ENCODE data around the gene CCDC68.
"Not testable (repeated sequence)": the region's sequence is repeated elsewhere in the genome, so short reads cannot be mapped to it uniquely, and the experiment has no call there.

The CCDC68 gene

DNA sequence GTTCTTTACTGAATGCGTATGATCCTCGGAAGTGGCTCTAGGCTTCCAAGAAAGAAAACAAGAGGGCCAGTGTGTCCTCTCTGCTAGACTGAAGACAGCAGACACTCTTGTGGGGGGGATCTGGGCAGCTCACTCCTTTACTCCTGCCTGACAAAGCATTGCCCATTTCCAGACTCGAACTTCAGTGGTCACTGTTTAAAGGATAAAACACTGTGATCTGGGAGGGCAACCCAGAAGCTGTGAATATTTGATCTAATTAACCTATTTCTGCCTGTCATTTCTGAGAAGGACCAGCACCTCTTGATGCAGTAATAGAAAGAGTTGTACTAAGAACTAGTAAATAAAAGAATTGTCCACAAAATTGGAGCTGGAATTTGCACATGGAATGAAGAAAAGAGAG lies 24.5 kb upstream of the CCDC68 start:
- H3K9me3 ChIP-seq: no peaks in the 10 kb centered on the region
- H3K4me1 ChIP-seq (ENCODE audit: control insufficient read depth in 1 of 2, insufficient read depth in 1 of 2, low read depth in 1 of 2, low read length in 1 of 2): no peaks in the 10 kb centered on the region
- no peaks in the 10 kb centered on the region for H3K27me3 ChIP-seq
- H3K27ac ChIP-seq: no peak overlapping the region
- TF ChIP-seq CTCF (IDR thresholded peaks at IDR 0.05): no peak
- H3K4me3 ChIP-seq (ENCODE audit: low read depth in 1 of 2, low read length in 1 of 2): no peak overlapping the region
- H3K36me3 ChIP-seq: no peaks in the 10 kb centered on the region

- H3K36me3 ChIP-seq: no peaks in the 10 kb centered on the region
- H3K27me3 ChIP-seq: no peaks in the 10 kb centered on the region
- no peak overlapping the region for H3K4me3 ChIP-seq (ENCODE audit: low read depth in 1 of 2, low read length in 1 of 2)
- TF ChIP-seq CTCF (IDR thresholded peaks at IDR 0.05): no peak
- no peak overlapping the region for H3K27ac ChIP-seq
- no peaks in the 10 kb centered on the region for H3K4me1 ChIP-seq (ENCODE audit: control insufficient read depth in 1 of 2, insufficient read depth in 1 of 2, low read depth in 1 of 2, low read length in 1 of 2)
- no peaks in the 10 kb centered on the region for H3K9me3 ChIP-seq
Observed at GRCh38 chr18:54983041-54983686, 23.9 kb upstream of the CCDC68 start.

DNA sequence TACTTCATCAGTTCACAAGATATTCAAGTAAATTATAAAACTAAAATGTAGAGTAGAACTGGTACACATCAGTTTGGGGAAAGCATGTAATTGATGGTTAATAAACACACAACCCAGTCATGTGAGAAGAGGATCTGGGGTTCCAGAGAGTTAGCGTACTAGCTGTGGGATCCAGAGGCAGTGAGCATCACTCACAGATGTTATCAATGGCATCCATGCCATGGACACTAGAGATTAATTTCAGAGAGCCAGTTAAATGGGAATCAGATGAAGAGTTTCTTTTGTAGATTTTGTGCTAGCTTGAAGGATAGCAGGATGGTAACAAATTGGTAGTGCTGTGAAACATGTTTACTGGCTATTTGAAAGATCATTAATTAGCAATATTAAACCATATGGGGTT lies 21.8 kb upstream of the CCDC68 start:
- no peak overlapping the region for H3K27ac ChIP-seq
- no peaks in the 10 kb centered on the region for H3K4me1 ChIP-seq (ENCODE audit: control insufficient read depth in 1 of 2, insufficient read depth in 1 of 2, low read depth in 1 of 2, low read length in 1 of 2)
- no peaks in the 10 kb centered on the region for H3K9me3 ChIP-seq
- TF ChIP-seq CTCF (IDR thresholded peaks at IDR 0.05): no peak
- H3K4me3 ChIP-seq (ENCODE audit: low read depth in 1 of 2, low read length in 1 of 2): no peak overlapping the region
- no peaks in the 10 kb centered on the region for H3K36me3 ChIP-seq
- no peaks in the 10 kb centered on the region for H3K27me3 ChIP-seq

DNA sequence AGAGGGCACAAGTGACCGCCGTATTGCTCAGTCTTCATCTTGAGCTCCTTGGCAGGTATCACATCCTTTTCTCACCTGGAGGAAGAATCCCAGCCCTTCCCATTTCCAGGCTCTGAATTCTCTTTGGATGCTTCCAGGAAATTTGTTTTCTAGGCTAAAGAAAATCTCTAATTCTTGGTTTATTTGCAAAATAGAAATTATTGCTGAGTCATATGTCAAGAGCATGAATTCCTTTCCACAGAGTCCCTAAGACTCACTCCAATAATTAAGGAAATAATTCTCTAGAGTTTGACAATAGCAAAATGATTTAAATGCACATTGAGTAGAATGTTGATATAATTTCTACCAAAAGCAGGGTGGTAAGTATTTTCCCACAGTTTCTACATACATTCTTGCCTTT lies 16.3 kb upstream of the CCDC68 start:
- Histone ChIP-seq H3K9me3 (no peaks in the 10 kb centered on the region), H3K36me3 (no peaks in the 10 kb centered on the region), H3K4me3 (ENCODE audit: low read depth in 1 of 2, low read length in 1 of 2) (no peak overlapping the region), H3K4me1 (ENCODE audit: control insufficient read depth in 1 of 2, insufficient read depth in 1 of 2, low read depth in 1 of 2, low read length in 1 of 2) (no peaks in the 10 kb centered on the region), H3K27me3 (no peaks in the 10 kb centered on the region), H3K27ac (no peak overlapping the region)
- no peak for TF ChIP-seq CTCF (IDR thresholded peaks at IDR 0.05)

DNA sequence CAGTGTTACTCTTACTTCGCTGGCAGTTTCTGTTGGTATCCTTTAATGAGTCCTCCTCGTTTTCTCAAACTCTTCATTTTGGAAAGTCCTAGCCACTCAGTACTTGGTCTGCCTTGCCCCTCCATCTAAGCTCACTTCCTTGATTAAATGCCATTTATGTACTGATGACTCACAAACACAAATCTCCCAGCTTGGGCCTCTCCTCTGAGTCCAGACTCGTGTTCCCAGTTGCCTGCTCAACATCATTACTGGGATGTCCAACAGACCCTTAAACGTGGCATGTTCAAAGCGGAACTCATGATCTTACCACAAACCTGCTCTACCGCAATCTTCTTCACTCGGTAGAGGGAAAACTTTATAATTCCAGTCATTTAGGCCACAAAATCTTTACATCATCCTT lies 13.8 kb upstream of the CCDC68 start:
- Histone ChIP-seq H3K36me3 (no peaks in the 10 kb centered on the region), H3K4me3 (ENCODE audit: low read depth in 1 of 2, low read length in 1 of 2) (no peak overlapping the region), H3K27me3 (no peaks in the 10 kb centered on the region), H3K9me3 (no peaks in the 10 kb centered on the region), H3K27ac (no peak overlapping the region), H3K4me1 (ENCODE audit: control insufficient read depth in 1 of 2, insufficient read depth in 1 of 2, low read depth in 1 of 2, low read length in 1 of 2) (no peaks in the 10 kb centered on the region)
- no peak for TF ChIP-seq CTCF (IDR thresholded peaks at IDR 0.05)

DNA sequence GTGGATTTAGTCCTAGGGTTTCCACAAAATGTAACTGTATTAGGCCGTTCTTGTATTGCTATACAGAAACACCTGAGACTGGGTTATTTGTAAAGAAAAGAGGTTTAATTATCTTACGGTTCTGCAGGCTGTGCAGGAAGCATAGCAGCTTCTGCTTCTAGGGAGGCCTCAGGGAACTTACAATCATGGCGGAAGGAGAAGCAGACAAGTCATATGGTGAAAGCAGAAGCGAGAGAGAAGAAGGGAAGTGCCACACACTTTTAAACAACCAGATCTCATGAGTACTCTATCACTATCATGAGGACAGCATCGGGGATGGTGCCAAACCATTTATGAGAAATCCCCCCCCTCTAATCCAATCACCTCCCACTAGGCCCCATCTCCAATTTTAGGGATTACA lies 9.5 kb upstream of the CCDC68 start:
- H3K36me3 ChIP-seq: no peaks in the 10 kb centered on the region
- H3K27ac ChIP-seq: no peak overlapping the region
- H3K9me3 ChIP-seq: no peaks in the 10 kb centered on the region
- TF ChIP-seq CTCF (IDR thresholded peaks at IDR 0.05): no peak
- no peaks in the 10 kb centered on the region for H3K4me1 ChIP-seq (ENCODE audit: control insufficient read depth in 1 of 2, insufficient read depth in 1 of 2, low read depth in 1 of 2, low read length in 1 of 2)
- H3K4me3 ChIP-seq (ENCODE audit: low read depth in 1 of 2, low read length in 1 of 2): no peak overlapping the region
- no peaks in the 10 kb centered on the region for H3K27me3 ChIP-seq

GRCh38 chr18:54968237-54968636 lies 9.0 kb upstream of the CCDC68 start:
- not testable (repeated sequence) for H3K27ac ChIP-seq; H3K27me3 ChIP-seq; H3K4me1 ChIP-seq (ENCODE audit: control insufficient read depth in 1 of 2, insufficient read depth in 1 of 2, low read depth in 1 of 2, low read length in 1 of 2); H3K36me3 ChIP-seq; H3K4me3 ChIP-seq (ENCODE audit: low read depth in 1 of 2, low read length in 1 of 2); H3K9me3 ChIP-seq
